ENCODE data around the gene EXOC5.
"Not testable (repeated sequence)": the region's sequence is repeated elsewhere in the genome, so short reads cannot be mapped to it uniquely, and the experiment has no call there.

Gene EXOC5

GRCh38 chr14:57227083-57227482, 41.6 kb downstream of the EXOC5 start:
- peaks cover 60% of the 10 kb centered on the region for H3K36me3 Mint-ChIP-seq
- no peak overlapping the region for H3K4me3 Mint-ChIP-seq
- H3K4me1 Mint-ChIP-seq = peaks cover 11% of the 10 kb centered on the region
- DNase-seq (ENCODE audit: low spot score in 2 of 2) = no peak
- peaks cover 3% of the 10 kb centered on the region for H3K9me3 Mint-ChIP-seq
- peak; percentile 60 for ATAC-seq
- H3K27ac Mint-ChIP-seq = peak overlapping the region; percentile 20

DNA sequence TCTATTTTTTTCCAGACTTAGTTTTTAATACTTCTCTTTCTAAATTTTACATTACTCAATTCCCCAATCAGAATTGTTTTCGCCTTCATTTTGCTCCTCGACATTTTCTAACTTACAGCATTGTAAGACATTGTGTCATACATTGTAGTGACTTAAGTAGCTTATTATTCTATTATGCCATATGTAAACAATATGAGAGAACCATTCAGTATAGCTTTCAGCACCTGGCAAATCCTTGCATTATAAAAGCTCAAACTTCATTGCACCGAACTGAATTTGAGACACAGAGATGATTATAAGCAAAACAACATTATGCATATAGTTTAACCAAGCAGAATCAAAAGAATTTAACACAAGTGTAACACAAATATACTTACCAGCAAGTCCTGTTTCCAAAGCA, 46.8 kb downstream of the EXOC5 start:
- Mint-ChIP-seq H3K36me3 (peaks cover 54% of the 10 kb centered on the region), H3K9me3 (no peaks in the 10 kb centered on the region), H3K4me3 (no peak overlapping the region), H3K4me1 (peaks cover 4% of the 10 kb centered on the region), H3K27ac (no peak overlapping the region)
- no peak for DNase-seq (ENCODE audit: low spot score in 2 of 2)
- ATAC-seq = no peak

- no peak for DNase-seq (ENCODE audit: low spot score in 2 of 2)
- Mint-ChIP-seq H3K4me3 (no peak overlapping the region), H3K36me3 (peaks cover 81% of the 10 kb centered on the region), H3K9me3 (no peaks in the 10 kb centered on the region), H3K27ac (no peak overlapping the region), H3K4me1 (no peaks in the 10 kb centered on the region)
- ATAC-seq = no peak
These were observed 55.8 kb downstream of the EXOC5 start for GRCh38 chr14:57212919-57213318.

DNA sequence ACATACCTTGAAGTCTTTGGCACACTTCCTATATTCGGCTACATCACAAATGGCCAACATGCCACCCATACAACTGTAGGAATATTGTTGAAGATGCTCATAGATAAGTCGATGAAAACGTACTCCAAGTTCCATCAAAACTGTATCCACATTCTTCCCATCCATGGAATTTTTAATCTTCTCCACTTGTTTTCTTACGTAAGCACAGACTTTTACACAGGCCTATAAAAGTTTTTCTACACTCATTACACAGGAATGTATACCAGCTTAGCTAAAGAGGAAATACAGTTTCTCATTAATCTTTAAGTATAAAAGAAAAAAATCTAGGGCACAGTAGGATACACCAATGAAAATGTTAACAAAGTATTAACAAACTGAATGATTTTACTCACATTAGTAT, 59.1 kb downstream of the EXOC5 start:
- Mint-ChIP-seq H3K4me1 (no peaks in the 10 kb centered on the region), H3K4me3 (no peak overlapping the region), H3K9me3 (no peaks in the 10 kb centered on the region), H3K36me3 (peaks cover 61% of the 10 kb centered on the region), H3K27ac (no peak overlapping the region)
- ATAC-seq (no peak), DNase-seq (ENCODE audit: low spot score in 2 of 2) (no peak)

DNA sequence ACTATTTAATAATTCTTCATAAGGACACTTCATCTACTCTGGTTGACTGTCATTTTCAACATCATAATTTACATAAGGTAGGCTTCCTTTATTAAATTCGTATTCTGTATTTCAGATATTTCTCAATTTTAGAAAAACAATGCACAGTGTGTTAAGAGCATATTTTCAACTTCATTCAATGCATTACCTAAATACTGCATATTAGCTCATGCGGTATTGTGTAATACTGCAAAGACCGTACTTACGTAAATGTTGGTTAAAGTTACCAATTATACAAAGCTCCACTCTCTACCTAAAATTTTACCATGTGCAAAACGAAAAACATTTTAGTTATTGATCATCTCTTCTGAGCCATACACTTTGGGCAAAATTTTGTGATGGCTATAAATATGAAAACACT, 62.8 kb downstream of the EXOC5 start:
- Mint-ChIP-seq H3K4me3 (no peak overlapping the region), H3K36me3 (peaks cover 34% of the 10 kb centered on the region), H3K4me1 (no peaks in the 10 kb centered on the region), H3K9me3 (no peaks in the 10 kb centered on the region), H3K27ac (no peak overlapping the region)
- DNase-seq (ENCODE audit: low spot score in 2 of 2) = no peak
- ATAC-seq = no peak

DNA sequence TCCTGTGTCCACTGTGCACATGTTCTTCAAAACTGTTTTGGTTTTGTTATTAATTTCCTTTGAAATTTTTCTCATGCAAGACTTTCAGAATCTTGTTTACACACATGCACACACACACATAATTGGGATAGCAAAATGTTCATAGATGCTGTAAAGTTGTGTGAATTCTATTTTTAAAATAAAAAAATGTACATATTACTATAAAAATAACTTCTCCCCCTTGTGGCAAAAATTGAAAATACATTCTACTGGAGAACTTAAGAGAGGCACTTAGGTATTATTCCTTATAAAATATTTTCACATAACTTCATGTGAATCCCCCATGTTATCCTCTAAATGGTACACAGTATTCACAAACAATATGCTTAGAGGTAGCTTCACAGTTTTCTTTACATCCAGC, 66.0 kb downstream of the EXOC5 start:
- not testable (repeated sequence) for H3K4me1 Mint-ChIP-seq; H3K9me3 Mint-ChIP-seq; H3K4me3 Mint-ChIP-seq; H3K27ac Mint-ChIP-seq; DNase-seq (ENCODE audit: low spot score in 2 of 2); H3K36me3 Mint-ChIP-seq; ATAC-seq

DNA sequence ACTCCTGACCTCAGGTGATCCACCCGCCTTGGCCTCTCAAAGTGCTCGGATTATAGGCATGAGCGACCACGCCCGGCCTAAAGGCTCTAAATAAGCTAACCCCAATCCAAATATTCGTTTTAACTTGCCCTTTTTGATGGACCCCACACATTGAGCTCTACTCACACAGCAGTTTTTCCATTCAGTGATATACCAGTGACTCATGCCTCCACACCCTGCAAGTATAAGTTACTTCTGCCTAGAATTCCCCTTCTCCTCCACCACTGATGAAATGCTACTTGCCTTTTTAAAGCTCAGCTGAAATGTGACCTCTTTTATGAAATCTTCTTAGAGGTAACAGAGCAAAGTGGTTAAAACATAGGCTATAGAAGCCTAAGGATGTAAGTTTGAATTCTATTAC, 68.8 kb downstream of the EXOC5 start:
- no peaks in the 10 kb centered on the region for H3K4me1 Mint-ChIP-seq
- DNase-seq (ENCODE audit: low spot score in 2 of 2) = no peak
- no peaks in the 10 kb centered on the region for H3K36me3 Mint-ChIP-seq
- H3K27ac Mint-ChIP-seq = no peak overlapping the region
- no peak overlapping the region for H3K4me3 Mint-ChIP-seq
- H3K9me3 Mint-ChIP-seq = no peaks in the 10 kb centered on the region
- ATAC-seq = no peak

GRCh38 chr14:57189070-57189469, 79.6 kb downstream of the EXOC5 start:
- Mint-ChIP-seq H3K9me3 (no peaks in the 10 kb centered on the region), H3K4me1 (no peaks in the 10 kb centered on the region), H3K36me3 (no peaks in the 10 kb centered on the region), H3K4me3 (no peak overlapping the region), H3K27ac (no peak overlapping the region)
- no peak for ATAC-seq
- DNase-seq (ENCODE audit: low spot score in 2 of 2) = no peak

GRCh38 chr14:57182760-57183503, 85.8 kb downstream of the EXOC5 start:
- Mint-ChIP-seq H3K4me3 (no peak overlapping the region), H3K27ac (no peak overlapping the region)

GRCh38 chr14:57179273-57179672, 89.4 kb downstream of the EXOC5 start:
- Mint-ChIP-seq H3K4me1 (no peaks in the 10 kb centered on the region), H3K27ac (no peak overlapping the region), H3K4me3 (no peak overlapping the region), H3K9me3 (no peaks in the 10 kb centered on the region), H3K36me3 (no peaks in the 10 kb centered on the region)
- no peak for DNase-seq (ENCODE audit: low spot score in 2 of 2)
- no peak for ATAC-seq

More at GRCh38 chr14:57182760-57183503, 85.8 kb downstream of the EXOC5 start:
- Mint-ChIP-seq H3K36me3 (no peaks in the 10 kb centered on the region), H3K9me3 (no peaks in the 10 kb centered on the region), H3K4me1 (no peaks in the 10 kb centered on the region)
- ATAC-seq (no peak), DNase-seq (ENCODE audit: low spot score in 2 of 2) (no peak)

- Mint-ChIP-seq H3K36me3 (no peaks in the 10 kb centered on the region), H3K9me3 (no peaks in the 10 kb centered on the region), H3K4me3 (no peak overlapping the region), H3K27ac (no peak overlapping the region), H3K4me1 (no peaks in the 10 kb centered on the region)
- ATAC-seq (no peak), DNase-seq (ENCODE audit: low spot score in 2 of 2) (no peak)
These were observed 94.2 kb downstream of the EXOC5 start for GRCh38 chr14:57174466-57174865.

- Mint-ChIP-seq H3K4me3 (no peak overlapping the region), H3K9me3 (no peaks in the 10 kb centered on the region), H3K4me1 (no peaks in the 10 kb centered on the region), H3K36me3 (no peaks in the 10 kb centered on the region), H3K27ac (no peak overlapping the region)
- no peak for DNase-seq (ENCODE audit: low spot score in 2 of 2)
- ATAC-seq = no peak
These were observed 96.8 kb downstream of the EXOC5 start for GRCh38 chr14:57171903-57172302.

GRCh38 chr14:57171363-57171762, 97.3 kb downstream of the EXOC5 start:
- Mint-ChIP-seq H3K4me3 (no peak overlapping the region), H3K9me3 (no peaks in the 10 kb centered on the region), H3K36me3 (no peaks in the 10 kb centered on the region), H3K4me1 (no peaks in the 10 kb centered on the region), H3K27ac (no peak overlapping the region)
- ATAC-seq = no peak
- DNase-seq (ENCODE audit: low spot score in 2 of 2) = no peak

DNA sequence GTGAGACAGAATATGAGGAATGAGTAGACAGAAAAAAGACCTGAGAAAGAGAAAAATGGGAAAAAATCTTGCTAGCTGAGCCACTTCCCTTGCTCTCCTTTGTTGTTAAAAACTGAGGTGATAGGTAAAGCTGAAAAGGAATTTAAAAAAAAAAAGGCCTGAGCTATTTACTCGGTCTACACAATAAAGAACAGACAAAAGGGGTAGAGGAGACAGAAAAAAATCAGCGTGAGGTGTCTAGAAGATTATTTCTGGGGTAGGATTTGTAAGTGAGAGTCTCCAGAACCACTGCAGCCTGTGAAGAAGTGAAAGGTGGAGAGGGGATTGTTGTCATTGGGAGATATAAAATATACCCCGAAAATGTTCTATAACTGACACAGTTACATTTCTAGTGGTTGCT, 98.8 kb downstream of the EXOC5 start:
- Mint-ChIP-seq H3K4me3 (no peak overlapping the region), H3K27ac (no peak overlapping the region), H3K36me3 (no peaks in the 10 kb centered on the region), H3K4me1 (no peaks in the 10 kb centered on the region), H3K9me3 (no peaks in the 10 kb centered on the region)
- ATAC-seq (no peak), DNase-seq (ENCODE audit: low spot score in 2 of 2) (no peak)

DNA sequence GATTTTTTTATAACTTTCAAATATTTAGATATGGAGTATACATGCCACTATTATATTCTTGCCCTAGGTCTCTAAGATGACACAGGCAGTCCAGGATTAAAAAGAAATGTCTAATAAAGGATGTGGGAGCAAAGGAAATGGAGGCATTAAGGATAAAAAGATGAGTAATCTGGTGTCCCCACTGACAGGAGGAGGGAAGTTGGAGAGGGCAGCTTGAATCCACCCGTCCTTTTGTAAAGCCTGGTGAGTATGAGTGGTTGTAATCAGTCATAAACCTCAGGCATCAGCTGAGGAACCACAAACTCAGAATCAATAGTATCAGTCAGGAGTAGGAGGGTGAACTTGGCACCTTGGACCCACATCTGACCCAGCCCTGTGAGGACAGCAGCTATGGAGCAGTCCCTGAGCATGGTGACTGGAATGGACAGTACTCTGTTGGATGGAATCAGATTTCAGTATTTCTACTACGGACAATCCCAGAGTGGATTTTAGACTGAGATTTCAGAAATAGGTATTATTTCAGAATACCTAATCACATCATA, 100.5 kb downstream of the EXOC5 start:
- no peaks in the 10 kb centered on the region for H3K36me3 Mint-ChIP-seq
- DNase-seq (ENCODE audit: low spot score in 2 of 2) (no peak), ATAC-seq (no peak)
- H3K4me1 Mint-ChIP-seq = no peaks in the 10 kb centered on the region
- no peaks in the 10 kb centered on the region for H3K9me3 Mint-ChIP-seq
- H3K4me3 Mint-ChIP-seq = no peak overlapping the region
- H3K27ac Mint-ChIP-seq = no peak overlapping the region

DNA sequence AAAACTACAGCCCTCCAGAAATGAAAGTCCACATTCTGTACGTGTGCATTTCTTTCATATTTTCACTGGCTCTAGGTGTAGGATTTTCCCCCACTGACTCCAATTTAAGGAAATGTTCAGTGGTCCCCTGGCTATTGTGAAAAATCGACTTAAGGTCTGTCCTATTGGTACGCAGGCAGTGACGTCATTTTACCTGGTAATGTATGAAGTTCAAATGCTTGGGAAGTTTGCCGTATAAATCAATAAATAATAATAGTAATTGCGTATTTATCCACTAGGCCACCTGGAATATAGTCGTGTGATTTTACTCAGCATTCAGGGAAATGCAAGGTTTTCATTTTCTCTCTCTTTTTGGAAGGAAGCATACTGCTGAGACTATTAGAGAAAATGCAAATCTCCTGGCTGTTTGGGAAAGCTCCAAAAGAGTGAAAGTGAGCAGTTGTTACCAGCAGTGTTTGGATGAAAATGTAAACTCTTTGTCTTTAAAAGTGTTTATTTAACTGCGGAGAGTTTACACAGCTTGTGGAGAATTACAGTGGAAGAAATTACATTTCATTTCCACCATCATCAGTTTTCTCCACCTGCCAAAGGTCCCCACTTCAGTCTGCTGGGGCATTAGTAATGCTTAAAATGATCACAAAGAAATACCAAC, 107.0 kb downstream of the EXOC5 start:
- no peak overlapping the region for H3K4me3 Mint-ChIP-seq
- no peaks in the 10 kb centered on the region for H3K9me3 Mint-ChIP-seq
- H3K36me3 Mint-ChIP-seq = no peaks in the 10 kb centered on the region
- no peaks in the 10 kb centered on the region for H3K4me1 Mint-ChIP-seq
- no peak for DNase-seq (ENCODE audit: low spot score in 2 of 2)
- no peak overlapping the region for H3K27ac Mint-ChIP-seq
- ATAC-seq = no peak
